GM21619 (cell line): ENCODE results near the gene IFNG-AS1.

Experiments
- ATAC-seq: cut with Tn5 transposase; IDR thresholded peaks from one replicate; pipeline ENCODE4 v1.9.1; 2021; ENCODE audit not compliant: unreplicated experiment

The IFNG-AS1 gene

GRCh38 chr12:68036642-68037041, 47.4 kb downstream of the IFNG-AS1 start:
- ATAC-seq = no peak

- ATAC-seq = no peak
Measured at GRCh38 chr12:68037616-68038255, 48.5 kb downstream of the IFNG-AS1 start.

- no peak for ATAC-seq
Measured at GRCh38 chr12:68038650-68039049, 49.4 kb downstream of the IFNG-AS1 start.

GRCh38 chr12:68040450-68041075, 51.3 kb downstream of the IFNG-AS1 start:
- ATAC-seq = peak; percentile 47

- peak; percentile 72 for ATAC-seq
Measured at GRCh38 chr12:68042212-68042699, 53.0 kb downstream of the IFNG-AS1 start.

- ATAC-seq = no peak
Measured at GRCh38 chr12:68043435-68043834, 54.2 kb downstream of the IFNG-AS1 start.

- ATAC-seq = no peak
Measured at GRCh38 chr12:68048648-68049297, 59.5 kb downstream of the IFNG-AS1 start.

GRCh38 chr12:68056300-68056699, 67.1 kb downstream of the IFNG-AS1 start:
- ATAC-seq = no peak

- ATAC-seq = no peak
Measured at GRCh38 chr12:68063900-68064590, 74.8 kb downstream of the IFNG-AS1 start.

- ATAC-seq = no peak
Measured at GRCh38 chr12:68065163-68065562, 75.9 kb downstream of the IFNG-AS1 start.

GRCh38 chr12:68065687-68066086, 76.4 kb downstream of the IFNG-AS1 start:
- no peak for ATAC-seq

- ATAC-seq = no peak
Measured at GRCh38 chr12:68067762-68068376, 78.6 kb downstream of the IFNG-AS1 start.

GRCh38 chr12:68069275-68069674, 80.0 kb downstream of the IFNG-AS1 start:
- no peak for ATAC-seq
